H1 (cell line): ENCODE data around the gene NAV3. TPM values are rescaled to one million over a fixed set of nuclear protein-coding genes. Genes with fewer than 3 reads are reported as not detected.

Experiments
- CHD2 ChIP-seq: IDR thresholded peaks from 2 replicates; pipeline ENCODE4 v1.6.1; 2012; ENCODE audit warnings: low read length, improper control_type of control experiment
- TAF7 ChIP-seq: optimal IDR thresholded peaks from 2 replicates; pipeline ENCODE3; 2011; ENCODE audit warnings: low read depth, mild to moderate bottlenecking, inconsistent platforms, low read length, moderate library complexity, borderline replicate concordance
- ZNF274 ChIP-seq: IDR thresholded peaks from 2 replicates; pipeline ENCODE4 v1.7.0; 2012; ENCODE audit warnings: low read length, borderline replicate concordance; ENCODE audit errors: extremely low read depth
- polyA plus RNA-seq, 7 experiments: library from polyadenylated mRNA; depleted of rRNA in 3 of 7; stranded (reverse) in 5 of 7; unstranded in 2 of 7; fragments of >200 nt in 5 of 7; fragments of 200-250 nt in 2 of 7; gene quantifications; 1 replicate in 5 of 7; 2 replicates in 1 of 7; 4 replicates in 1 of 7; pipeline versions ENCODE4 v1.2.1 to v1.2.3, GENCODE V29; 2011 to 2013; ENCODE audit warnings: missing spikeins in 2 of 7, mixed read lengths in 2 of 7
- total RNA-seq: library from RNA; stranded (reverse); fragmentation: NEBNext Ultra II Directional; extraction: Animal tissue kit (Norgen Biotek cat#: 25700); gene quantifications from 2 replicates; pipeline ENCODE4 v1.2.1, GENCODE V29; 2021
- TF ChIP-seq, protein P1 (sequence below): IDR thresholded peaks from 2 replicates; pipeline ENCODE4 v1.6.1; 2012; ENCODE audit warnings: inconsistent platforms
- TF ChIP-seq, protein P2 (sequence below), 3 experiments: IDR thresholded peaks; 1 replicate in 2 of 3; 2 replicates in 1 of 3; pipeline versions ENCODE4 v1.5.1 to v1.6.1; 2011; ENCODE audit warnings: low read length in 3 of 3, mild to moderate bottlenecking in 3 of 3, inconsistent platforms in 2 of 3, low read depth in 1 of 3, moderate library complexity in 1 of 3; ENCODE audit not compliant: insufficient read depth in 1 of 3; ENCODE audit errors: control extremely low read depth in 1 of 3

The NAV3 gene
- total and polyA plus RNA-seq, 2 of the 8 experiments (the other 6 are each of a cell fraction or from before 2014, with no cell fraction given): 0.47 to 5.0 TPM

DNA sequence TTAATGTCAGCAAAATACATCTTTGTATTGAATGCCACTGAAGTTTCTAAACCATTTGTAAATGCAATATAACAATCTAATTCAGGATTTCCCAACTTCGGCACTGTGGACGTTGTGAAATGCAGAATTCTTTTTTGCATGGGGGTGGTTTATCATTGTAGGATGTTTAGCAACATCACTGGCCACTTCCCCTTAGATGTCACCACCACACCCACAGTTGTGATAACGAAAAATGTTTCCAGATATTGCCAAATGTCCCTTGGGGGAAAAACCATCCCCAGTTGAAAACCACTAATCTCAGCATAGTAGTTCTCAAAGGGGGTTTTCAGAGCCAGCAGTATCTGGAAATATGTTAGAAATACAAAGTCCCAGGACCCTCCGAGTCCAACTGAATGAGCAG lies 203.3 kb downstream of the NAV3 start (continued):
- TF ChIP-seq CHD2: no peak
- TF ChIP-seq ZNF274: no peak
- TF ChIP-seq, protein P1, sequence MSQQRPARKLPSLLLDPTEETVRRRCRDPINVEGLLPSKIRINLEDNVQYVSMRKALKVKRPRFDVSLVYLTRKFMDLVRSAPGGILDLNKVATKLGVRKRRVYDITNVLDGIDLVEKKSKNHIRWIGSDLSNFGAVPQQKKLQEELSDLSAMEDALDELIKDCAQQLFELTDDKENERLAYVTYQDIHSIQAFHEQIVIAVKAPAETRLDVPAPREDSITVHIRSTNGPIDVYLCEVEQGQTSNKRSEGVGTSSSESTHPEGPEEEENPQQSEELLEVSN: no peak
- no peak for TF ChIP-seq TAF7
- TF ChIP-seq, protein P2, sequence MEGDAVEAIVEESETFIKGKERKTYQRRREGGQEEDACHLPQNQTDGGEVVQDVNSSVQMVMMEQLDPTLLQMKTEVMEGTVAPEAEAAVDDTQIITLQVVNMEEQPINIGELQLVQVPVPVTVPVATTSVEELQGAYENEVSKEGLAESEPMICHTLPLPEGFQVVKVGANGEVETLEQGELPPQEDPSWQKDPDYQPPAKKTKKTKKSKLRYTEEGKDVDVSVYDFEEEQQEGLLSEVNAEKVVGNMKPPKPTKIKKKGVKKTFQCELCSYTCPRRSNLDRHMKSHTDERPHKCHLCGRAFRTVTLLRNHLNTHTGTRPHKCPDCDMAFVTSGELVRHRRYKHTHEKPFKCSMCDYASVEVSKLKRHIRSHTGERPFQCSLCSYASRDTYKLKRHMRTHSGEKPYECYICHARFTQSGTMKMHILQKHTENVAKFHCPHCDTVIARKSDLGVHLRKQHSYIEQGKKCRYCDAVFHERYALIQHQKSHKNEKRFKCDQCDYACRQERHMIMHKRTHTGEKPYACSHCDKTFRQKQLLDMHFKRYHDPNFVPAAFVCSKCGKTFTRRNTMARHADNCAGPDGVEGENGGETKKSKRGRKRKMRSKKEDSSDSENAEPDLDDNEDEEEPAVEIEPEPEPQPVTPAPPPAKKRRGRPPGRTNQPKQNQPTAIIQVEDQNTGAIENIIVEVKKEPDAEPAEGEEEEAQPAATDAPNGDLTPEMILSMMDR (IDR thresholded peaks at IDR 0.05; ENCODE audit: control extremely low read depth in 1 of 3, insufficient read depth in 1 of 3, low read depth in 1 of 3, low read length in 3 of 3): no peak
